Measurements from ENCODE around the gene CMSS1. TPM values are rescaled to one million over a fixed set of nuclear protein-coding genes. Genes with fewer than 3 reads are reported as not detected.

CMSS1 gene
- total RNA-seq, 4 donors from 2014 or later, result 1.3 to 9.9 (median 2.3) TPM

- no peak for DNase-seq
- H3K4me3 ChIP-seq, result peak overlapping the region in 1 of 4 donors; percentile 16
- no peak for TF ChIP-seq POLR2A (IDR thresholded peaks at IDR 0.05)
- no peaks in the 10 kb centered on the region for H3K36me3 ChIP-seq
- H3K27me3 ChIP-seq, result no peaks in the 10 kb centered on the region
- H3K4me1 ChIP-seq, result no peaks in the 10 kb centered on the region
- peak overlapping the region in 2 of 4 donors; percentile 25 to 55 for H3K27ac ChIP-seq
- no peaks in the 10 kb centered on the region for H3K9me3 ChIP-seq
These were observed 143.3 kb downstream of the CMSS1 start for GRCh38 chr3:99960941-99961340.

GRCh38 chr3:99961756-99962515 lies 144.3 kb downstream of the CMSS1 start:
- Histone ChIP-seq H3K27ac (no peak overlapping the region), H3K9me3 (no peaks in the 10 kb centered on the region), H3K36me3 (no peaks in the 10 kb centered on the region), H3K4me1 (no peaks in the 10 kb centered on the region), H3K27me3 (no peaks in the 10 kb centered on the region), H3K4me3 (no peak overlapping the region)
- DNase-seq, result no peak
- TF ChIP-seq POLR2A (IDR thresholded peaks at IDR 0.05) (no peak), CTCF (IDR thresholded peaks at IDR 0.05) (no peak)

GRCh38 chr3:99962703-99963102 lies 145.0 kb downstream of the CMSS1 start:
- Histone ChIP-seq H3K4me1 (no peaks in the 10 kb centered on the region), H3K36me3 (no peaks in the 10 kb centered on the region), H3K27me3 (no peaks in the 10 kb centered on the region), H3K9me3 (no peaks in the 10 kb centered on the region), H3K4me3 (no peak overlapping the region), H3K27ac (no peak overlapping the region)
- TF ChIP-seq CTCF (IDR thresholded peaks at IDR 0.05) (no peak), POLR2A (IDR thresholded peaks at IDR 0.05) (no peak)
- no peak for DNase-seq

- no peak for DNase-seq
- Histone ChIP-seq H3K4me3 (no peak overlapping the region), H3K36me3 (no peaks in the 10 kb centered on the region), H3K9me3 (no peaks in the 10 kb centered on the region), H3K4me1 (no peaks in the 10 kb centered on the region), H3K27ac (no peak overlapping the region), H3K27me3 (no peaks in the 10 kb centered on the region)
- TF ChIP-seq CTCF (IDR thresholded peaks at IDR 0.05) (no peak), POLR2A (IDR thresholded peaks at IDR 0.05) (no peak)
These were observed 147.4 kb downstream of the CMSS1 start for GRCh38 chr3:99965077-99965476.

GRCh38 chr3:99965681-99966408 lies 148.2 kb downstream of the CMSS1 start:
- Histone ChIP-seq H3K9me3 (no peaks in the 10 kb centered on the region), H3K36me3 (no peaks in the 10 kb centered on the region), H3K4me3 (no peak overlapping the region), H3K27me3 (no peaks in the 10 kb centered on the region), H3K27ac (peak overlapping the region in 1 of 4 donors; percentile 56), H3K4me1 (no peaks in the 10 kb centered on the region)
- DNase-seq, result no peak
- TF ChIP-seq POLR2A (IDR thresholded peaks at IDR 0.05) (no peak), CTCF (IDR thresholded peaks at IDR 0.05) (no peak)

Data from Peyer's patch (tissue), 4 donors.